Thyroid gland (tissue), 4 donors: ENCODE data around the gene MAFB. TPM values are rescaled to one million over a fixed set of nuclear protein-coding genes. Genes with fewer than 3 reads are reported as not detected.

Source experiments
- DNase-seq, 2 donors: peaks; one replicate each; pipeline ENCODE4 v3.0.0-alpha.2; 2019
- H3K27ac ChIP-seq, 3 donors: fragments of 200-600 bp; sonication (generic); 1 replicate in 2 of 3; 2 replicates in 1 of 3; pipeline ENCODE4 v1.5.1; 2016 to 2019; ENCODE audit warnings: mild to moderate bottlenecking in 1 of 3, moderate library complexity in 1 of 3
- H3K27me3 ChIP-seq: fragments of 200-600 bp; sonication (generic); one replicate; pipeline ENCODE4 v1.5.1; 2019
- H3K36me3 ChIP-seq, 2 donors: fragments of 200-600 bp; sonication (generic); one replicate each; pipeline ENCODE4 v1.5.1; 2016 to 2019
- H3K4me1 ChIP-seq, 2 donors: fragments of 200-600 bp; sonication (generic); one replicate each; pipeline ENCODE4 v1.5.1; 2017 to 2019
- H3K4me3 ChIP-seq, 3 donors: fragments of 200-600 bp; sonication (generic); replicated peaks in 1 of 3; 1 replicate in 2 of 3; 2 replicates in 1 of 3; pipeline ENCODE4 v1.5.1; 2016; ENCODE audit warnings: mild to moderate bottlenecking in 1 of 3
- H3K9me3 ChIP-seq: fragments of 200-600 bp; sonication (generic); one replicate; pipeline ENCODE4 v1.5.1; 2017
- CTCF ChIP-seq, 6 experiments: fragments of 200-600 bp in 3 of 6; fragments of 450-650 bp in 3 of 6; sonication (generic) in 3 of 6; IDR thresholded peaks; one replicate each; pipeline ENCODE4 v1.5.1; 2016 to 2019; ENCODE audit warnings: antibody characterized with exemption in 6 of 6, mild to moderate bottlenecking in 2 of 6, inconsistent platforms in 1 of 6, moderate library complexity in 1 of 6
- POLR2A ChIP-seq, 2 donors: fragments of 450-650 bp; IDR thresholded peaks; one replicate each; pipeline ENCODE4 v1.6.1; 2017; ENCODE audit warnings: antibody characterized with exemption in 2 of 2, mild to moderate bottlenecking in 2 of 2, moderate library complexity in 1 of 2
- WGBS, 2 donors: methylation state at CpG; one replicate each; pipeline ENCODE4 v1.1.5; 2017; 5-methylcytosine and 5-hydroxymethylcytosine counted together
- intact Hi-C: fragments of 100-400 bp; cut with DNase I; formaldehyde crosslinking; loops from one replicate; pipeline ENCODE4 v1.15.1; 2023
- total RNA-seq, 4 donors: library from RNA; depleted of rRNA; stranded (reverse); fragments of >200 nt; gene quantifications; one replicate each; pipeline ENCODE4 v1.2.3, GENCODE V29; 2016

MAFB gene
- total RNA-seq, 4 donors from 2014 or later, result 34.4 to 46.1 (median 43.5) TPM

GRCh38 chr20:40726776-40727175, 37.7 kb upstream of the MAFB start:
- H3K36me3 ChIP-seq, result no peaks in the 10 kb centered on the region
- 76 to 86% methylated on average over 3 of the region's 3 CpGs for WGBS, 2 donors
- H3K9me3 ChIP-seq, result no peaks in the 10 kb centered on the region
- no peak overlapping the region for H3K4me3 ChIP-seq
- no peaks in the 10 kb centered on the region for H3K4me1 ChIP-seq
- no peaks in the 10 kb centered on the region for H3K27me3 ChIP-seq
- no peak overlapping the region for H3K27ac ChIP-seq
- intact Hi-C loops, result no loop called here
- no peak for DNase-seq
- TF ChIP-seq POLR2A (IDR thresholded peaks at IDR 0.05) (no peak), CTCF (IDR thresholded peaks at IDR 0.05) (no peak)

- intact Hi-C loops, result no loop called here
- no peaks in the 10 kb centered on the region for H3K4me1 ChIP-seq
- H3K4me3 ChIP-seq, result no peak overlapping the region
- no peaks in the 10 kb centered on the region for H3K9me3 ChIP-seq
- TF ChIP-seq CTCF (IDR thresholded peaks at IDR 0.05) (no peak), POLR2A (IDR thresholded peaks at IDR 0.05) (no peak)
- DNase-seq, result no peak
- H3K27ac ChIP-seq, result no peak overlapping the region
- H3K36me3 ChIP-seq, result no peaks in the 10 kb centered on the region
- no peaks in the 10 kb centered on the region for H3K27me3 ChIP-seq
- 68 to 72% methylated on average over 6 to 7 of the region's 7 CpGs for WGBS, 2 donors
Observed at GRCh38 chr20:40724566-40724965, 35.5 kb upstream of the MAFB start.

GRCh38 chr20:40720826-40721225, 31.8 kb upstream of the MAFB start:
- Histone ChIP-seq H3K9me3 (no peaks in the 10 kb centered on the region), H3K4me1 (no peaks in the 10 kb centered on the region), H3K27me3 (no peaks in the 10 kb centered on the region), H3K27ac (no peak overlapping the region), H3K4me3 (no peak overlapping the region), H3K36me3 (no peaks in the 10 kb centered on the region)
- no peak for DNase-seq
- WGBS, 2 donors, result 29 to 54% methylated on average over 1 of the region's 1 CpG
- intact Hi-C loops, result no loop called here
- TF ChIP-seq CTCF (IDR thresholded peaks at IDR 0.05) (no peak), POLR2A (IDR thresholded peaks at IDR 0.05) (no peak)

- Histone ChIP-seq H3K27me3 (no peaks in the 10 kb centered on the region), H3K36me3 (no peaks in the 10 kb centered on the region), H3K4me1 (no peaks in the 10 kb centered on the region), H3K9me3 (no peaks in the 10 kb centered on the region), H3K4me3 (no peak overlapping the region), H3K27ac (no peak overlapping the region)
- TF ChIP-seq POLR2A (IDR thresholded peaks at IDR 0.05) (no peak), CTCF (IDR thresholded peaks at IDR 0.05) (no peak)
- DNase-seq, result no peak
- intact Hi-C loops, result no loop called here
- WGBS, 2 donors, result 71 to 87% methylated on average over 8 of the region's 8 CpGs
Observed at GRCh38 chr20:40720099-40720498, 31.1 kb upstream of the MAFB start.

GRCh38 chr20:40718982-40719729, 30.1 kb upstream of the MAFB start:
- TF ChIP-seq POLR2A (IDR thresholded peaks at IDR 0.05), result no peak
- no peak for TF ChIP-seq CTCF (IDR thresholded peaks at IDR 0.05)
- DNase-seq, result no peak

More at GRCh38 chr20:40718982-40719729, 30.1 kb upstream of the MAFB start:
- H3K9me3 ChIP-seq, result no peaks in the 10 kb centered on the region
- H3K4me3 ChIP-seq, result no peak overlapping the region
- intact Hi-C loops, result no loop called here
- no peaks in the 10 kb centered on the region for H3K4me1 ChIP-seq
- H3K36me3 ChIP-seq, result no peaks in the 10 kb centered on the region
- 86 to 89% methylated on average over 8 of the region's 8 CpGs for WGBS, 2 donors
- no peak overlapping the region for H3K27ac ChIP-seq
- no peaks in the 10 kb centered on the region for H3K27me3 ChIP-seq
